OCI-LY3 (cell line): ENCODE measurements around the gene ASIC3.

ENCODE experiments used
- CTCF ChIP-seq: fragments of 200-600, 300-600 bp; sonication (generic); IDR thresholded peaks from 2 replicates; pipeline ENCODE4 v1.5.1; 2014; ENCODE audit warnings: antibody characterized with exemption, low read length, low read depth
- EZH2phosphoT487 ChIP-seq: fragments of 200-600 bp; shearing (Covaris generic); IDR thresholded peaks from 2 replicates; pipeline ENCODE4 v1.6.1; 2018; ENCODE audit warnings: antibody characterized with exemption, mixed run types, low read depth

- TF ChIP-seq CTCF = no peak
- TF ChIP-seq EZH2phosphoT487 = no peak
Measured at GRCh38 chr7:151025924-151026671, 22.2 kb upstream of the ASIC3 start.
